Bronchial epithelial cell (primary cell): ENCODE measurements around the gene YAP1. TPM values are rescaled to one million over a fixed set of nuclear protein-coding genes. Genes with fewer than 3 reads are reported as not detected.

Experiments
- DNase-seq: peaks from one replicate; pipeline ENCODE4 v3.0.0-alpha.2; 2010; ENCODE audit warnings: low read depth
- FAIRE-seq: peaks from 2 replicates; lab custom pipeline; 2011; peaks lifted over from hg19 to GRCh38; lab: Jason Lieb, UNC
- H3K27me3 ChIP-seq: 2 replicates; pipeline ENCODE4 v1.5.1; 2011; ENCODE audit warnings: low read length; ENCODE audit not compliant: control insufficient read depth, insufficient read depth
- H3K36me3 ChIP-seq: 2 replicates; pipeline ENCODE4 v1.5.1; 2011; ENCODE audit warnings: low read length; ENCODE audit not compliant: control insufficient read depth, insufficient read depth
- H3K4me3 ChIP-seq: 2 replicates; pipeline ENCODE4 v1.5.1; 2011; ENCODE audit warnings: mild to moderate bottlenecking, low read depth, low read length, control low read depth
- total RNA-seq: library from RNA; depleted of rRNA; stranded (reverse); fragments of >200 nt; gene quantifications from 2 replicates; pipeline ENCODE4 v1.2.1, GENCODE V29; 2014
- TF ChIP-seq, protein P1 (sequence below): IDR thresholded peaks from 2 replicates; pipeline ENCODE4 v1.5.1; 2011; ENCODE audit warnings: mild to moderate bottlenecking, moderate library complexity, low read length, control low read depth, inconsistent platforms; ENCODE audit not compliant: insufficient read depth, severe bottlenecking

YAP1 gene
- total RNA-seq, 1 donor from 2014 or later = 151 TPM

DNA sequence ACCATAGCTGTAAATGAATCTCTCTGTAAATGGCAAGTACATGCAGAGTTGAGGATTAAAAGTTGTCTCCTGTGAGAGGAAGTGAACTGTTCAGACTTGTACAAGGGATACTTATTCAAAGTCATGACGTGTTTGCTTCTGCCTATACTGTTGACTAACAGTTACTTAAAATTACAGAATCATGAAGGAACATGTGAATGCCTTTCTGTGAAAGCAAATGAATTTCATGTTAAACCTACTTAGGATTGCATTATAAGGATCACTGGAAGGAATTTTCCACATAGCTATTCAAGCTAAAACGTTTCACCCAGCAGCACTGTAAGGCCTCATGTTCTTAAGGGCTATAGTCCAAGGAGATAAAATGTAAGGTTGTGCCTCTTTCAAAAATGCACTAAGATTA, 113.6 kb downstream of the YAP1 start:
- FAIRE-seq (no peak), DNase-seq (peak; percentile 99)
- Histone ChIP-seq H3K4me3 (no peak overlapping the region), H3K36me3 (peaks cover 6% of the 10 kb centered on the region), H3K27me3 (no peaks in the 10 kb centered on the region)
- TF ChIP-seq, protein P1, sequence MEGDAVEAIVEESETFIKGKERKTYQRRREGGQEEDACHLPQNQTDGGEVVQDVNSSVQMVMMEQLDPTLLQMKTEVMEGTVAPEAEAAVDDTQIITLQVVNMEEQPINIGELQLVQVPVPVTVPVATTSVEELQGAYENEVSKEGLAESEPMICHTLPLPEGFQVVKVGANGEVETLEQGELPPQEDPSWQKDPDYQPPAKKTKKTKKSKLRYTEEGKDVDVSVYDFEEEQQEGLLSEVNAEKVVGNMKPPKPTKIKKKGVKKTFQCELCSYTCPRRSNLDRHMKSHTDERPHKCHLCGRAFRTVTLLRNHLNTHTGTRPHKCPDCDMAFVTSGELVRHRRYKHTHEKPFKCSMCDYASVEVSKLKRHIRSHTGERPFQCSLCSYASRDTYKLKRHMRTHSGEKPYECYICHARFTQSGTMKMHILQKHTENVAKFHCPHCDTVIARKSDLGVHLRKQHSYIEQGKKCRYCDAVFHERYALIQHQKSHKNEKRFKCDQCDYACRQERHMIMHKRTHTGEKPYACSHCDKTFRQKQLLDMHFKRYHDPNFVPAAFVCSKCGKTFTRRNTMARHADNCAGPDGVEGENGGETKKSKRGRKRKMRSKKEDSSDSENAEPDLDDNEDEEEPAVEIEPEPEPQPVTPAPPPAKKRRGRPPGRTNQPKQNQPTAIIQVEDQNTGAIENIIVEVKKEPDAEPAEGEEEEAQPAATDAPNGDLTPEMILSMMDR = no peak

DNA sequence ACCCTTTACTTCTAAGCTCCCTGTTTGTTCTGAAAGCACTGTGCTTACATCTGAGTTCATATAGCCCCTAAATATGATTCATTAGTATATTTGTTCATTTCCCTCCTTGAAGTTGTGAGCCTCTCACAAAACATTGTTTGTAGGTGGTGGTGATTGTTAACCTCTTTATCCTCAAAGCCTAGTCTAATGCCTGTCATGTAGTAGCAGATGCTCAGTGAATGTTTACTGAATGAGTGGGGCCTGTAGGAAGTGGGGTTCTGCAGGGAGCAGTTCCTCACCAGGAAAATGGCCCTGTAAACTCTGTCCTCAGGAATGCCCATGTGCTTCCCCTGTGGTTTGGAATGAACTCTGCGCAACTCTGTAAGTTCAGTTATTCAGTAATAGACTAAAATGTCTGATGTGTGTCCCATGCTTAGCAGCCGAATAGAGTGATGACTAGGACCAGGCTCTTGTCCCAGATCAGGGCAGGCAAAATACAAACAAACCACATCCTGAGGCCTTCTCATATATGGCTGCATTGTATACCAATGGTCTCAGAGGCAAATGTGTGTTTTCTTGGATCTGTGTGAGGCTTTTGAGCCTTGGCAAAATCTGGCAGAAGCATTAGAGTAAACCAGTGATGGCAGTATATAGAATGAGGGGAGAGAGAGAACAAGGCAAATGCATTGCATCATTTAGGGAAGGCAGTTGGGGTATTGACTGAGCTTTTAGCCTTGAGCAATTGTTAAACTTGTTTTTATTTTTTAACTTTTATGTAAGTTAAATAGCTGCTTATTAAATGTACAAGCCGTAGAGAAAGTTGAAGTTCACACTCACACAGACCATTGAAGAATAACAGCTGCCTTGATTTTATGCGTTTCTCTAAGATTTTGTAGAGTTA, 115.7 kb downstream of the YAP1 start:
- TF ChIP-seq, protein P1 = no peak
- Histone ChIP-seq H3K27me3 (no peaks in the 10 kb centered on the region), H3K4me3 (no peak overlapping the region), H3K36me3 (peaks cover 7% of the 10 kb centered on the region)
- FAIRE-seq = no peak
- DNase-seq = peak; percentile 89

DNA sequence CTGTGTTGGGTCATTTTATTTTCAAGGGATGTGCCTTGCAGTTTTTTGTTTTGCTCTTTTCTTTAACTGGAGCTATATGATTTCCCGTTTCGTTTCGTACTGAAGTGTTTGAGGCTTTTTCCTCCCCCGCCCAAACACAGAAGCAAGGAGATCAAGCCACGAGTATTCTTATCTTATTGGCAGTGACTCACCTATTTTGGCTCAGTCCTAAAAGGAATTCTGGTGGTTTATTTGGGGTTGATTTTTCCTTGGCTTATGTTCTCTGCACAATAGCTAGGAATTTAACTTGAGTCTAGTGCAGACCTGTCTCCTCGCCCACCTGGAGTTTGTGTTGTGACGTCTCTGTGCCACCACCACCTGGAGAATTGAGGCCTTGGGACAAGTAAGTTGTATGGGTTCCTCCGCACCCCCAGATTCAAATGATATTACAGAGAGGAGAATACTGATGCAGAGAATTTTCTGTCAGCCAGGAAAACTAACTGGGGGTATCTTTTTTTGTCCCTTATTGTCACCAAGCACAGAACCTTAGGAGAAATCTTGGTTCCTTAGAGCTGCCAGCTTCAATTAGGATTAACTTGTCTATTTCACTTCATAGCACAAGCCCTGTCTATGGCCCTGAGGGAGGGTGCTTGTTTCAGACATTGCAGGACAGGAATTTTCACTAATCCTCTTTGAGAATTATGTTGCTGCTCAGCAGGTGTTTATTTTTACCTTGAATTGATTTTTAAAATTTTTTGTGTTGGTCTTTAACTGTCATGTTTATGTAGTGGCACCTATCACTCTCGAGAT, 116.6 kb downstream of the YAP1 start:
- TF ChIP-seq, protein P1 = no peak
- peaks cover 6% of the 10 kb centered on the region for H3K36me3 ChIP-seq
- no peak for FAIRE-seq
- no peaks in the 10 kb centered on the region for H3K27me3 ChIP-seq
- H3K4me3 ChIP-seq = no peak overlapping the region
- DNase-seq = peak; percentile 90

DNA sequence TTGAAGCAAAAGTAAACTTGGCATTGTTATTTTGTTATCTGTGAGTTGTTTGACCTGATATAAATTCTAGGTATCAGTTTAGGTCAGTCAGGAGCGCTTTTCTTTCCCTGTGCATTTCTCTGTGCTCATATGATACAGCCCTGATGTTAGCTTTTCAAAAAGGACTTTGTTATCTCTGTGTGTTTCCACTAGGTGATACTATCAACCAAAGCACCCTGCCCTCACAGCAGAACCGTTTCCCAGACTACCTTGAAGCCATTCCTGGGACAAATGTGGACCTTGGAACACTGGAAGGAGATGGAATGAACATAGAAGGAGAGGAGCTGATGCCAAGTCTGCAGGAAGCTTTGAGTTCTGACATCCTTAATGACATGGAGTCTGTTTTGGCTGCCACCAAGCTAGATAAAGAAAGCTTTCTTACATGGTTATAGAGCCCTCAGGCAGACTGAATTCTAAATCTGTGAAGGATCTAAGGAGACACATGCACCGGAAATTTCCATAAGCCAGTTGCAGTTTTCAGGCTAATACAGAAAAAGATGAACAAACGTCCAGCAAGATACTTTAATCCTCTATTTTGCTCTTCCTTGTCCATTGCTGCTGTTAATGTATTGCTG, 119.4 kb downstream of the YAP1 start:
- DNase-seq (no peak), FAIRE-seq (no peak)
- TF ChIP-seq, protein P1 = no peak

DNA sequence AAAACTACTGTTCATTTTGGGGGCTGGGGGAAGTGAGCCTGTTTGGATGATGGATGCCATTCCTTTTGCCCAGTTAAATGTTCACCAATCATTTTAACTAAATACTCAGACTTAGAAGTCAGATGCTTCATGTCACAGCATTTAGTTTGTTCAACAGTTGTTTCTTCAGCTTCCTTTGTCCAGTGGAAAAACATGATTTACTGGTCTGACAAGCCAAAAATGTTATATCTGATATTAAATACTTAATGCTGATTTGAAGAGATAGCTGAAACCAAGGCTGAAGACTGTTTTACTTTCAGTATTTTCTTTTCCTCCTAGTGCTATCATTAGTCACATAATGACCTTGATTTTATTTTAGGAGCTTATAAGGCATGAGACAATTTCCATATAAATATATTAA, 119.9 kb downstream of the YAP1 start:
- H3K36me3 ChIP-seq = peaks cover 6% of the 10 kb centered on the region
- FAIRE-seq = no peak

More for the DNA sequence above, 119.4 kb downstream of the YAP1 start:
- Histone ChIP-seq H3K36me3 (peaks cover 6% of the 10 kb centered on the region), H3K4me3 (no peak overlapping the region), H3K27me3 (no peaks in the 10 kb centered on the region)

More for the DNA sequence above, 119.9 kb downstream of the YAP1 start:
- H3K27me3 ChIP-seq = no peaks in the 10 kb centered on the region
- TF ChIP-seq, protein P1 = no peak
- no peak for DNase-seq
- no peak overlapping the region for H3K4me3 ChIP-seq
